GM20431 (cell line): ENCODE measurements around the gene LPIN2.

Source experiments
- in situ Hi-C: fragments of 300-500 bp; cut with MseI, MboI; formaldehyde crosslinking; loops from one replicate; pipeline ENCODE4 v1.15.0; 2020; ENCODE audit warnings: low sequenced_read_pairs; ENCODE audit not compliant: unreplicated experiment

The LPIN2 gene

GRCh38 chr18:2965797-2966196 lies 47.1 kb downstream of the LPIN2 start:
- in situ Hi-C loops, result no loop called here

- in situ Hi-C loops, result no loop called here
Observed at GRCh38 chr18:2964361-2965010, 48.5 kb downstream of the LPIN2 start.
